HK-2 (cell line): ENCODE results near the gene P4HA1.

Experiments used
- DNase-seq: peaks from one replicate; pipeline ENCODE4 v3.0.0-alpha.2; 2018; ENCODE audit not compliant: unreplicated experiment

Gene P4HA1

GRCh38 chr10:73094986-73095480 lies 1.6 kb downstream of the P4HA1 start:
- no peak for DNase-seq

- DNase-seq: no peak
These were observed 2.5 kb downstream of the P4HA1 start for GRCh38 chr10:73093922-73094850.

- DNase-seq: no peak
These were observed 3.8 kb downstream of the P4HA1 start for GRCh38 chr10:73092830-73093229.

- DNase-seq: no peak
These were observed 8.4 kb downstream of the P4HA1 start for GRCh38 chr10:73088304-73088703.

GRCh38 chr10:73086816-73087215 lies 9.8 kb downstream of the P4HA1 start:
- DNase-seq: no peak

GRCh38 chr10:73084209-73084608 lies 12.5 kb downstream of the P4HA1 start:
- no peak for DNase-seq

GRCh38 chr10:73083221-73083620 lies 13.4 kb downstream of the P4HA1 start:
- DNase-seq: no peak

GRCh38 chr10:73079779-73080541 lies 16.7 kb downstream of the P4HA1 start:
- DNase-seq: no peak

GRCh38 chr10:73076360-73077183 lies 20.1 kb downstream of the P4HA1 start:
- no peak for DNase-seq

- DNase-seq: no peak
These were observed 20.8 kb downstream of the P4HA1 start for GRCh38 chr10:73075829-73076228.

- DNase-seq: no peak
These were observed 23.0 kb downstream of the P4HA1 start for GRCh38 chr10:73073627-73074026.

- DNase-seq: no peak
These were observed 31.2 kb downstream of the P4HA1 start for GRCh38 chr10:73065441-73065840.

GRCh38 chr10:73061743-73062142 lies 34.9 kb downstream of the P4HA1 start:
- DNase-seq: no peak

GRCh38 chr10:73060738-73061635 lies 35.7 kb downstream of the P4HA1 start:
- DNase-seq: no peak

GRCh38 chr10:73060173-73060572 lies 36.5 kb downstream of the P4HA1 start:
- no peak for DNase-seq

- DNase-seq: no peak
These were observed 38.5 kb downstream of the P4HA1 start for GRCh38 chr10:73058057-73058591.

- DNase-seq: no peak
These were observed 42.4 kb downstream of the P4HA1 start for GRCh38 chr10:73054286-73054685.

- DNase-seq: no peak
These were observed 43.4 kb downstream of the P4HA1 start for GRCh38 chr10:73053275-73053674.

- no peak for DNase-seq
These were observed 52.0 kb downstream of the P4HA1 start for GRCh38 chr10:73044378-73045285.
